ENCODE results near the gene ALDH2.
A peak's percentile ranks its signal among the peaks of the same experiment; 100 is the strongest.

Gene ALDH2

GRCh38 chr12:111784953-111785352 is 18.2 kb downstream of the ALDH2 start:
- in situ Hi-C loops (cut with HindIII; ENCODE audit: low sequenced_read_pairs), result no loop called here
- DNase-seq (ENCODE audit: low read depth), result no peak
- no peak for TF ChIP-seq CTCF (IDR thresholded peaks at IDR 0.05; ENCODE audit: low read depth, low read length, missing control alignments)
- no peak overlapping the region for H3K4me3 ChIP-seq (ENCODE audit: low read depth, low read length)

GRCh38 chr12:111785651-111786050 is 18.9 kb downstream of the ALDH2 start:
- H3K4me3 ChIP-seq (ENCODE audit: low read depth, low read length), result no peak overlapping the region
- no peak for TF ChIP-seq CTCF (IDR thresholded peaks at IDR 0.05; ENCODE audit: low read depth, low read length, missing control alignments)
- DNase-seq (ENCODE audit: low read depth), result no peak
- in situ Hi-C loops (cut with HindIII; ENCODE audit: low sequenced_read_pairs), result no loop called here

GRCh38 chr12:111788178-111788654 is 21.5 kb downstream of the ALDH2 start:
- no peak overlapping the region for H3K4me3 ChIP-seq (ENCODE audit: low read depth, low read length)
- in situ Hi-C loops (cut with HindIII; ENCODE audit: low sequenced_read_pairs), result no loop called here
- DNase-seq (ENCODE audit: low read depth), result no peak
- peak; percentile 39 for TF ChIP-seq CTCF (IDR thresholded peaks at IDR 0.05; ENCODE audit: low read depth, low read length, missing control alignments)

- no peak overlapping the region for H3K4me3 ChIP-seq (ENCODE audit: low read depth, low read length)
- TF ChIP-seq CTCF (IDR thresholded peaks at IDR 0.05; ENCODE audit: low read depth, low read length, missing control alignments), result no peak
- DNase-seq (ENCODE audit: low read depth), result no peak
Observed at GRCh38 chr12:111789779-111790178, 23.0 kb downstream of the ALDH2 start.

GRCh38 chr12:111791507-111791906 is 24.8 kb downstream of the ALDH2 start:
- in situ Hi-C loops (cut with HindIII; ENCODE audit: low sequenced_read_pairs), result no loop called here
- TF ChIP-seq CTCF (IDR thresholded peaks at IDR 0.05; ENCODE audit: low read depth, low read length, missing control alignments), result no peak
- no peak for DNase-seq (ENCODE audit: low read depth)
- H3K4me3 ChIP-seq (ENCODE audit: low read depth, low read length), result no peak overlapping the region

More at GRCh38 chr12:111789779-111790178, 23.0 kb downstream of the ALDH2 start:
- in situ Hi-C loops (cut with HindIII; ENCODE audit: low sequenced_read_pairs), result no loop called here

- H3K4me3 ChIP-seq (ENCODE audit: low read depth, low read length), result no peak overlapping the region
- no peak for DNase-seq (ENCODE audit: low read depth)
- TF ChIP-seq CTCF (IDR thresholded peaks at IDR 0.05; ENCODE audit: low read depth, low read length, missing control alignments), result no peak
- in situ Hi-C loops (cut with HindIII; ENCODE audit: low sequenced_read_pairs), result no loop called here
Observed at GRCh38 chr12:111792155-111792855, 25.6 kb downstream of the ALDH2 start.
